HEK293 (cell line): ENCODE measurements around the gene RRBP1.

Source experiments
- HOXD13 ChIP-seq: sonication (generic); formaldehyde crosslinking; IDR thresholded peaks from 2 replicates; pipeline ENCODE4 v1.8.0; 2022; ENCODE audit warnings: missing genetic modification reagents, borderline replicate concordance
- MEIS1 ChIP-seq: sonication (generic); formaldehyde crosslinking; IDR thresholded peaks from 2 replicates; pipeline ENCODE4 v1.8.1; 2022; ENCODE audit warnings: missing genetic modification reagents, mild to moderate bottlenecking, borderline replicate concordance
- MYNN ChIP-seq: fragments of 450-650 bp; formaldehyde crosslinking; IDR thresholded peaks from 2 replicates; pipeline ENCODE4 v1.5.1; 2016; ENCODE audit warnings: missing biosample characterization, missing genetic modification characterization, borderline replicate concordance
- SALL2 ChIP-seq: fragments of 450-650 bp; formaldehyde crosslinking; IDR thresholded peaks from 2 replicates; pipeline ENCODE4 v1.5.0; 2017; ENCODE audit warnings: missing biosample characterization, mild to moderate bottlenecking, missing genetic modification characterization, borderline replicate concordance
- YY1 ChIP-seq: fragments of 450-650 bp; formaldehyde crosslinking; IDR thresholded peaks from 2 replicates; pipeline ENCODE4 v1.5.1; 2018; ENCODE audit warnings: missing biosample characterization, missing genetic modification characterization
- ZBTB7A ChIP-seq: fragments of 450-650 bp; formaldehyde crosslinking; IDR thresholded peaks from 2 replicates; pipeline ENCODE4 v1.5.1; 2016; ENCODE audit warnings: low read depth, missing biosample characterization, missing genetic modification characterization
- ZNF157 ChIP-seq: fragments of 450-650 bp; formaldehyde crosslinking; IDR thresholded peaks from 2 replicates; pipeline ENCODE4 v1.5.1; 2016; ENCODE audit warnings: missing biosample characterization, missing genetic modification characterization
- ZNF223 ChIP-seq: fragments of 450-650 bp; formaldehyde crosslinking; IDR thresholded peaks from 2 replicates; pipeline ENCODE4 v1.5.1; 2016; ENCODE audit warnings: missing biosample characterization, missing genetic modification characterization
- ZNF24 ChIP-seq: fragments of 450-650 bp; formaldehyde crosslinking; IDR thresholded peaks from 2 replicates; pipeline ENCODE4 v1.5.1; 2016; ENCODE audit warnings: missing biosample characterization, missing genetic modification characterization
- ZNF274 ChIP-seq, 2 experiments: fragments of 200-500 bp in 1 of 2; fragments of 450-650 bp in 1 of 2; sonication (Bioruptor generic) in 1 of 2; formaldehyde crosslinking in 1 of 2; IDR thresholded peaks; 2 replicates each; pipeline versions ENCODE4 v1.5.1 to v1.6.1; 2014 to 2016; ENCODE audit warnings: borderline replicate concordance in 1 of 2, inconsistent platforms in 1 of 2, low read length in 1 of 2, missing biosample characterization in 1 of 2, missing genetic modification characterization in 1 of 2
- ZNF768 ChIP-seq: fragments of 450-650 bp; formaldehyde crosslinking; IDR thresholded peaks from 2 replicates; pipeline ENCODE4 v1.5.1; 2018; ENCODE audit warnings: missing biosample characterization, mild to moderate bottlenecking, missing genetic modification characterization
- TF ChIP-seq, protein P1 (sequence below): fragments of 450-650 bp; formaldehyde crosslinking; IDR thresholded peaks from 2 replicates; pipeline ENCODE4 v1.5.1; 2016; ENCODE audit warnings: missing biosample characterization, missing genetic modification characterization
- TF ChIP-seq, protein P2 (sequence below): fragments of 450-650 bp; formaldehyde crosslinking; IDR thresholded peaks from 2 replicates; pipeline ENCODE4 v1.5.1; 2016; ENCODE audit warnings: missing biosample characterization, missing genetic modification characterization

- TF ChIP-seq ZNF24 = no peak
- no peak for TF ChIP-seq ZNF768 (tag by site-specific recombination)
- TF ChIP-seq, protein P1, sequence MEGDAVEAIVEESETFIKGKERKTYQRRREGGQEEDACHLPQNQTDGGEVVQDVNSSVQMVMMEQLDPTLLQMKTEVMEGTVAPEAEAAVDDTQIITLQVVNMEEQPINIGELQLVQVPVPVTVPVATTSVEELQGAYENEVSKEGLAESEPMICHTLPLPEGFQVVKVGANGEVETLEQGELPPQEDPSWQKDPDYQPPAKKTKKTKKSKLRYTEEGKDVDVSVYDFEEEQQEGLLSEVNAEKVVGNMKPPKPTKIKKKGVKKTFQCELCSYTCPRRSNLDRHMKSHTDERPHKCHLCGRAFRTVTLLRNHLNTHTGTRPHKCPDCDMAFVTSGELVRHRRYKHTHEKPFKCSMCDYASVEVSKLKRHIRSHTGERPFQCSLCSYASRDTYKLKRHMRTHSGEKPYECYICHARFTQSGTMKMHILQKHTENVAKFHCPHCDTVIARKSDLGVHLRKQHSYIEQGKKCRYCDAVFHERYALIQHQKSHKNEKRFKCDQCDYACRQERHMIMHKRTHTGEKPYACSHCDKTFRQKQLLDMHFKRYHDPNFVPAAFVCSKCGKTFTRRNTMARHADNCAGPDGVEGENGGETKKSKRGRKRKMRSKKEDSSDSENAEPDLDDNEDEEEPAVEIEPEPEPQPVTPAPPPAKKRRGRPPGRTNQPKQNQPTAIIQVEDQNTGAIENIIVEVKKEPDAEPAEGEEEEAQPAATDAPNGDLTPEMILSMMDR = no peak
- TF ChIP-seq ZBTB7A (tag by site-specific recombination) = no peak
- TF ChIP-seq, protein P2, sequence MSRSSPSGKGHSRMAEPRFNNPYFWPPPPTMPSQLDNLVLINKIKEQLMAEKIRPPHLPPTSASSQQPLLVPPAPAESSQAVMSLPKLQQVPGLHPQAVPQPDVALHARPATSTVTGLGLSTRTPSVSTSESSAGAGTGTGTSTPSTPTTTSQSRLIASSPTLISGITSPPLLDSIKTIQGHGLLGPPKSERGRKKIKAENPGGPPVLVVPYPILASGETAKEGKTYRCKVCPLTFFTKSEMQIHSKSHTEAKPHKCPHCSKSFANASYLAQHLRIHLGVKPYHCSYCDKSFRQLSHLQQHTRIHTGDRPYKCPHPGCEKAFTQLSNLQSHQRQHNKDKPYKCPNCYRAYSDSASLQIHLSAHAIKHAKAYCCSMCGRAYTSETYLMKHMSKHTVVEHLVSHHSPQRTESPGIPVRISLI (tag by site-specific recombination) = no peak
- no peak for TF ChIP-seq MYNN (tag by site-specific recombination)
- TF ChIP-seq ZNF157 = no peak
- TF ChIP-seq ZNF223 (tag by site-specific recombination) = no peak
- TF ChIP-seq ZNF274 (IDR thresholded peaks at IDR 0.05; ENCODE audit: low read length) = no peak
- TF ChIP-seq ZNF274 (tag by site-specific recombination; IDR thresholded peaks at IDR 0.05; ENCODE audit: borderline replicate concordance) = no peak
- TF ChIP-seq MEIS1 (CRISPR knock-in tag) = no peak
- TF ChIP-seq YY1 (tag by site-specific recombination) = no peak
- no peak for TF ChIP-seq SALL2 (tag by site-specific recombination)
- no peak for TF ChIP-seq HOXD13
These were observed 2.2 kb upstream of the RRBP1 start for GRCh38 chr20:17684077-17684888.
